GM19324 (cell line): Measurements from ENCODE around the gene ANKRD42.
"Not testable (repeated sequence)": the region's sequence is repeated elsewhere in the genome, so short reads cannot be mapped to it uniquely, and the experiment has no call there.

Source experiments
- ATAC-seq: cut with Tn5 transposase; IDR thresholded peaks from one replicate; pipeline ENCODE4 v1.9.1; 2021; ENCODE audit warnings: mild to moderate bottlenecking, moderate library complexity; ENCODE audit not compliant: unreplicated experiment, low FRiP score

Gene ANKRD42

GRCh38 chr11:83235825-83236224 lies 42.3 kb downstream of the ANKRD42 start:
- no peak for ATAC-seq

GRCh38 chr11:83238111-83238510 lies 44.6 kb downstream of the ANKRD42 start:
- no peak for ATAC-seq

GRCh38 chr11:83241291-83241946 lies 47.9 kb downstream of the ANKRD42 start:
- ATAC-seq = no peak

GRCh38 chr11:83249445-83249844 lies 55.9 kb downstream of the ANKRD42 start:
- no peak for ATAC-seq

GRCh38 chr11:83249972-83250593 lies 56.6 kb downstream of the ANKRD42 start:
- no peak for ATAC-seq

- no peak for ATAC-seq
These were observed 58.8 kb downstream of the ANKRD42 start for GRCh38 chr11:83252266-83252665.

GRCh38 chr11:83252941-83253340 lies 59.4 kb downstream of the ANKRD42 start:
- ATAC-seq = no peak

GRCh38 chr11:83255366-83255765 lies 61.9 kb downstream of the ANKRD42 start:
- ATAC-seq = no peak

GRCh38 chr11:83256602-83257340 lies 63.3 kb downstream of the ANKRD42 start:
- ATAC-seq = no peak

- ATAC-seq = no peak
These were observed 64.3 kb downstream of the ANKRD42 start for GRCh38 chr11:83257761-83258168.

- ATAC-seq = no peak
These were observed 66.0 kb downstream of the ANKRD42 start for GRCh38 chr11:83259559-83259958.

GRCh38 chr11:83265331-83265730 lies 71.8 kb downstream of the ANKRD42 start:
- no peak for ATAC-seq

GRCh38 chr11:83269080-83269479 lies 75.6 kb downstream of the ANKRD42 start:
- not testable (repeated sequence) for ATAC-seq

- not testable (repeated sequence) for ATAC-seq
These were observed 78.2 kb downstream of the ANKRD42 start for GRCh38 chr11:83271734-83272133.

- ATAC-seq = no peak
These were observed 79.1 kb downstream of the ANKRD42 start for GRCh38 chr11:83272627-83273026.

GRCh38 chr11:83275888-83276641 lies 82.6 kb downstream of the ANKRD42 start:
- no peak for ATAC-seq

- no peak for ATAC-seq
These were observed 84.8 kb downstream of the ANKRD42 start for GRCh38 chr11:83278351-83278750.

- ATAC-seq = no peak
These were observed 86.7 kb downstream of the ANKRD42 start for GRCh38 chr11:83280256-83280655.

- ATAC-seq = no peak
These were observed 88.7 kb downstream of the ANKRD42 start for GRCh38 chr11:83282084-83282716.

GRCh38 chr11:83284501-83285150 lies 91.1 kb downstream of the ANKRD42 start:
- ATAC-seq = no peak
